HG03439 (cell line): ENCODE data around the gene RAI1.

Experiments
- ATAC-seq: cut with Tn5 transposase; IDR thresholded peaks from one replicate; pipeline ENCODE4 v1.9.1; 2021; ENCODE audit warnings: mild to moderate bottlenecking, moderate library complexity; ENCODE audit not compliant: unreplicated experiment

Gene RAI1

GRCh38 chr17:17824119-17824782 is 143.0 kb downstream of the RAI1 start:
- ATAC-seq = peak; percentile 4

GRCh38 chr17:17824783-17825614 is 143.7 kb downstream of the RAI1 start:
- no peak for ATAC-seq

GRCh38 chr17:17826342-17826713 is 145.1 kb downstream of the RAI1 start:
- ATAC-seq = no peak

GRCh38 chr17:17826942-17827785 is 145.9 kb downstream of the RAI1 start:
- no peak for ATAC-seq

GRCh38 chr17:17827826-17828621 is 146.8 kb downstream of the RAI1 start:
- ATAC-seq = no peak

- ATAC-seq = no peak
Measured at GRCh38 chr17:17830269-17830567, 149.0 kb downstream of the RAI1 start.

GRCh38 chr17:17830740-17831207 is 149.5 kb downstream of the RAI1 start:
- ATAC-seq = no peak

GRCh38 chr17:17831208-17832031 is 150.2 kb downstream of the RAI1 start:
- ATAC-seq = no peak

- ATAC-seq = no peak
Measured at GRCh38 chr17:17832032-17832363, 150.7 kb downstream of the RAI1 start.

- ATAC-seq = no peak
Measured at GRCh38 chr17:17833658-17834357, 152.6 kb downstream of the RAI1 start.

- ATAC-seq = no peak
Measured at GRCh38 chr17:17834974-17835373, 153.7 kb downstream of the RAI1 start.

GRCh38 chr17:17835415-17836249 is 154.4 kb downstream of the RAI1 start:
- ATAC-seq = no peak

GRCh38 chr17:17836250-17836817 is 155.1 kb downstream of the RAI1 start:
- peak; percentile 75 for ATAC-seq

- peak; percentile 28 for ATAC-seq
Measured at GRCh38 chr17:17836818-17837379, 155.6 kb downstream of the RAI1 start, which contains the start of gene SREBF1. Gene SREBF1 (minus strand): TSS chr17:17836986. CDS start chr17:17836817, 169 bp downstream.

GRCh38 chr17:17837380-17837821 is 156.1 kb downstream of the RAI1 start:
- no peak for ATAC-seq

- ATAC-seq = no peak
Measured at GRCh38 chr17:17837966-17838962, 157.0 kb downstream of the RAI1 start.
